ENCODE results near the gene WDR64. TPM values are rescaled to one million over a fixed set of nuclear protein-coding genes. Genes with fewer than 3 reads are reported as not detected.

WDR64 gene
- total and polyA plus RNA-seq, 12 donors = 0.11 to 0.24 (median 0.12) TPM; not detected in 8

- WGBS, 4 donors = 65 to 81% (median 73%) methylated on average over 8 of the region's 8 CpGs
- no peaks in the 10 kb centered on the region for H3K27me3 ChIP-seq
- H3K4me1 ChIP-seq (replicated peaks in 1 of 2) = no peaks in the 10 kb centered on the region
- H3K9me3 ChIP-seq (replicated peaks in 1 of 3) = no peaks in the 10 kb centered on the region
- no peak overlapping the region for H3K4me3 ChIP-seq
- no peaks in the 10 kb centered on the region for H3K36me3 ChIP-seq (replicated peaks in 1 of 2)
- H3K27ac ChIP-seq = no peak overlapping the region
- intact Hi-C loops (cut with DNase I) = no loop called here
- no peak for DNase-seq
- TF ChIP-seq CTCF (IDR thresholded peaks at IDR 0.05) = no peak
- TF ChIP-seq POLR2A (IDR thresholded peaks at IDR 0.05) = no peak
Measured at GRCh38 chr1:241738284-241739078, 86.4 kb downstream of the WDR64 start.

GRCh38 chr1:241742084-241742483 is 90.0 kb downstream of the WDR64 start:
- no peak for TF ChIP-seq POLR2A (IDR thresholded peaks at IDR 0.05)
- TF ChIP-seq CTCF (IDR thresholded peaks at IDR 0.05) = no peak
- Histone ChIP-seq H3K9me3 (replicated peaks in 1 of 3) (no peaks in the 10 kb centered on the region), H3K4me3 (no peak overlapping the region), H3K4me1 (replicated peaks in 1 of 2) (no peaks in the 10 kb centered on the region), H3K27ac (no peak overlapping the region), H3K27me3 (no peaks in the 10 kb centered on the region), H3K36me3 (replicated peaks in 1 of 2) (no peaks in the 10 kb centered on the region)
- no peak for DNase-seq
- intact Hi-C loops (cut with DNase I) = no loop called here
- WGBS, 4 donors = 47 to 63% (median 54%) methylated on average over 4 of the region's 4 CpGs

GRCh38 chr1:241744591-241744990 is 92.5 kb downstream of the WDR64 start:
- no peak overlapping the region for H3K27ac ChIP-seq
- 90 to 100% (median 93%) methylated on average over 2 of the region's 2 CpGs for WGBS, 4 donors
- intact Hi-C loops (cut with DNase I) = no loop called here
- H3K9me3 ChIP-seq (replicated peaks in 1 of 3) = no peaks in the 10 kb centered on the region
- no peaks in the 10 kb centered on the region for H3K36me3 ChIP-seq (replicated peaks in 1 of 2)
- no peak for DNase-seq
- H3K27me3 ChIP-seq = no peaks in the 10 kb centered on the region
- no peak overlapping the region for H3K4me3 ChIP-seq
- no peaks in the 10 kb centered on the region for H3K4me1 ChIP-seq (replicated peaks in 1 of 2)
- TF ChIP-seq CTCF (IDR thresholded peaks at IDR 0.05) = no peak

GRCh38 chr1:241747992-241748391 is 95.9 kb downstream of the WDR64 start:
- Histone ChIP-seq H3K4me1 (replicated peaks in 1 of 2) (no peaks in the 10 kb centered on the region), H3K4me3 (no peak overlapping the region), H3K9me3 (replicated peaks in 1 of 3) (no peaks in the 10 kb centered on the region), H3K27me3 (no peaks in the 10 kb centered on the region), H3K36me3 (replicated peaks in 1 of 2) (no peaks in the 10 kb centered on the region), H3K27ac (no peak overlapping the region)
- TF ChIP-seq CTCF (IDR thresholded peaks at IDR 0.05) = no peak
- TF ChIP-seq POLR2A (IDR thresholded peaks at IDR 0.05) = no peak
- no peak for DNase-seq
- WGBS, 4 donors = 88 to 95% (median 91%) methylated on average over 6 of the region's 6 CpGs
- intact Hi-C loops (cut with DNase I) = no loop called here
